Measurements from ENCODE around the gene HOXA13. TPM values are rescaled to one million over a fixed set of nuclear protein-coding genes. Genes with fewer than 3 reads are reported as not detected.

Gene HOXA13
- not detected for total RNA-seq

- no peak for DNase-seq
These were observed at the start of gene HOXA13 for GRCh38 chr7:27199849-27200760. Gene HOXA13, minus strand, starts transcription at chr7:27200091. Its CDS starts 14 bp downstream, at chr7:27200077.

- DNase-seq = no peak
These were observed 49.2 kb upstream of the HOXA13 start for GRCh38 chr7:27248911-27249723.

- no peak for DNase-seq
These were observed 48.5 kb upstream of the HOXA13 start for GRCh38 chr7:27248427-27248806.

GRCh38 chr7:27247452-27248426 is 47.8 kb upstream of the HOXA13 start:
- DNase-seq = no peak

GRCh38 chr7:27247000-27247399 is 47.1 kb upstream of the HOXA13 start:
- no peak for DNase-seq

- DNase-seq = no peak
These were observed 46.2 kb upstream of the HOXA13 start for GRCh38 chr7:27245798-27246691.

GRCh38 chr7:27245124-27245797 is 45.4 kb upstream of the HOXA13 start:
- no peak for DNase-seq

- DNase-seq = no peak
These were observed 44.7 kb upstream of the HOXA13 start for GRCh38 chr7:27244488-27245123.

GRCh38 chr7:27243340-27244163 is 43.7 kb upstream of the HOXA13 start:
- no peak for DNase-seq

- DNase-seq = no peak
These were observed 42.9 kb upstream of the HOXA13 start, which contains the start of gene EVX1 for GRCh38 chr7:27242555-27243339. Gene EVX1, plus strand, starts transcription at chr7:27242802. Its CDS starts 229 bp downstream, at chr7:27243031.

GRCh38 chr7:27242154-27242553 is 42.3 kb upstream of the HOXA13 start:
- DNase-seq = no peak

GRCh38 chr7:27241189-27242056 is 41.5 kb upstream of the HOXA13 start:
- no peak for DNase-seq

GRCh38 chr7:27240015-27240731 is 40.3 kb upstream of the HOXA13 start:
- DNase-seq = no peak

GRCh38 chr7:27239387-27240014 is 39.6 kb upstream of the HOXA13 start:
- no peak for DNase-seq

GRCh38 chr7:27238979-27239386 is 39.1 kb upstream of the HOXA13 start:
- DNase-seq = no peak
